Esophagus squamous epithelium (tissue), 5 donors: ENCODE measurements around the gene PPRC1. TPM values are rescaled to one million over a fixed set of nuclear protein-coding genes. Genes with fewer than 3 reads are reported as not detected.

Experiments
- DNase-seq: peaks from one replicate; lab custom pipeline; 2025; lab: John Stamatoyannopoulos, UW
- H3K27ac ChIP-seq, 4 donors: fragments of 200-600 bp; sonication (generic); one replicate each; pipeline ENCODE4 v1.5.1; 2016 to 2019; ENCODE audit warnings: mild to moderate bottlenecking in 1 of 4
- H3K27me3 ChIP-seq, 4 donors: fragments of 200-600 bp; sonication (generic); 1 replicate in 3 of 4; 2 replicates in 1 of 4; pipeline versions ENCODE4 v1.5.1 to v1.6.0; 2017 to 2021; ENCODE audit warnings: antibody characterized with exemption in 1 of 4
- H3K36me3 ChIP-seq, 3 donors: fragments of 200-600 bp; sonication (generic); one replicate each; pipeline ENCODE4 v1.5.1; 2016 to 2019
- H3K4me1 ChIP-seq, 3 donors: fragments of 200-600 bp; sonication (generic); one replicate each; pipeline ENCODE4 v1.5.1; 2017 to 2019
- H3K4me3 ChIP-seq, 4 donors: fragments of 200-600 bp; sonication (generic); 1 replicate in 3 of 4; 2 replicates in 1 of 4; pipeline ENCODE4 v1.5.1; 2016 to 2019; ENCODE audit warnings: mild to moderate bottlenecking in 2 of 4, moderate library complexity in 1 of 4
- H3K9me3 ChIP-seq, 3 donors: fragments of 200-600 bp; sonication (generic); one replicate each; pipeline ENCODE4 v1.5.1; 2016 to 2019
- CTCF ChIP-seq, 6 experiments: fragments of 450-650 bp in 4 of 6; fragments of 200-600 bp in 2 of 6; sonication (generic) in 2 of 6; IDR thresholded peaks; one replicate each; pipeline ENCODE4 v1.5.1; 2016 to 2019; ENCODE audit warnings: antibody characterized with exemption in 6 of 6, mild to moderate bottlenecking in 4 of 6, moderate library complexity in 4 of 6
- POLR2A ChIP-seq, 4 donors: fragments of 450-650 bp; IDR thresholded peaks; one replicate each; pipeline ENCODE4 v1.6.1; 2017; ENCODE audit warnings: antibody characterized with exemption in 4 of 4, mild to moderate bottlenecking in 4 of 4, moderate library complexity in 3 of 4
- WGBS, 2 donors: methylation state at CpG; one replicate each; pipeline ENCODE4 v1.1.5; 2018; 5-methylcytosine and 5-hydroxymethylcytosine counted together
- intact Hi-C: fragments of 100-400 bp; cut with DNase I; formaldehyde crosslinking; loops from one replicate; pipeline ENCODE4 v1.15.0; 2022
- total RNA-seq, 4 donors: library from RNA; depleted of rRNA; stranded (reverse); fragments of >200 nt; gene quantifications; one replicate each; pipeline ENCODE4 v1.1.0, GENCODE V29; 2016
- donor health status: DM: yes; HTN: yes; CAD: no.

Gene PPRC1
- total RNA-seq, 4 donors from 2014 or later, result 10.5 to 29.9 (median 27.2) TPM

- WGBS, 2 donors, result 40 to 41% methylated on average over 2 of the region's 2 CpGs
- no peaks in the 10 kb centered on the region for H3K36me3 ChIP-seq
- H3K27ac ChIP-seq, result no peak overlapping the region
- TF ChIP-seq CTCF (IDR thresholded peaks at IDR 0.05), result no peak
- TF ChIP-seq POLR2A (IDR thresholded peaks at IDR 0.05), result no peak
- no peak for DNase-seq
- H3K4me1 ChIP-seq, result no peaks in the 10 kb centered on the region
- H3K4me3 ChIP-seq, result no peak overlapping the region
- no peaks in the 10 kb centered on the region for H3K27me3 ChIP-seq
- H3K9me3 ChIP-seq, result no peaks in the 10 kb centered on the region
- intact Hi-C loops, result no loop called here
These were observed 42.1 kb upstream of the PPRC1 start for GRCh38 chr10:102090772-102091171.

- Histone ChIP-seq H3K27me3 (no peaks in the 10 kb centered on the region), H3K4me1 (no peaks in the 10 kb centered on the region), H3K4me3 (no peak overlapping the region), H3K9me3 (no peaks in the 10 kb centered on the region), H3K36me3 (peaks cover 0 to 29% (median 0%) of the 10 kb centered on the region in 3 donors), H3K27ac (no peak overlapping the region)
- intact Hi-C loops, result no loop called here
- 96 to 99% methylated on average over 5 to 7 of the region's 7 CpGs for WGBS, 2 donors
- no peak for DNase-seq
- TF ChIP-seq CTCF (IDR thresholded peaks at IDR 0.05), result no peak
- TF ChIP-seq POLR2A (IDR thresholded peaks at IDR 0.05), result no peak
These were observed 36.4 kb upstream of the PPRC1 start for GRCh38 chr10:102096449-102096848.

- Histone ChIP-seq H3K9me3 (no peaks in the 10 kb centered on the region), H3K4me3 (no peak overlapping the region), H3K36me3 (peaks cover 0 to 44% (median 0%) of the 10 kb centered on the region in 3 donors), H3K4me1 (no peaks in the 10 kb centered on the region), H3K27ac (no peak overlapping the region), H3K27me3 (no peaks in the 10 kb centered on the region)
- no peak for TF ChIP-seq POLR2A (IDR thresholded peaks at IDR 0.05)
- no peak for TF ChIP-seq CTCF (IDR thresholded peaks at IDR 0.05)
- intact Hi-C loops, result no loop called here
- no peak for DNase-seq
- WGBS, 2 donors, result 80 to 88% methylated on average over 5 of the region's 5 CpGs
These were observed 31.7 kb upstream of the PPRC1 start for GRCh38 chr10:102101152-102101551.

GRCh38 chr10:102102421-102102820 is 30.4 kb upstream of the PPRC1 start:
- Histone ChIP-seq H3K27me3 (no peaks in the 10 kb centered on the region), H3K9me3 (no peaks in the 10 kb centered on the region), H3K4me3 (no peak overlapping the region), H3K27ac (no peak overlapping the region), H3K36me3 (peaks cover 0 to 50% (median 5%) of the 10 kb centered on the region in 3 donors), H3K4me1 (no peaks in the 10 kb centered on the region)
- WGBS, 2 donors, result no CpG with 5 or more reads among the region's 1 CpG
- DNase-seq, result no peak
- no peak for TF ChIP-seq POLR2A (IDR thresholded peaks at IDR 0.05)
- TF ChIP-seq CTCF (IDR thresholded peaks at IDR 0.05), result no peak
- intact Hi-C loops, result no loop called here

- H3K27me3 ChIP-seq, result no peaks in the 10 kb centered on the region
- WGBS, 2 donors, result 80 to 90% methylated on average over 1 to 2 of the region's 2 CpGs
- peaks cover under 1 to 20% (median 7%) of the 10 kb centered on the region in 3 donors for H3K4me1 ChIP-seq
- intact Hi-C loops, result no loop called here
- H3K27ac ChIP-seq, result no peak overlapping the region
- DNase-seq, result no peak
- H3K4me3 ChIP-seq, result no peak overlapping the region
- peaks cover 34 to 66% (median 51%) of the 10 kb centered on the region in 3 donors for H3K36me3 ChIP-seq
- H3K9me3 ChIP-seq, result no peaks in the 10 kb centered on the region
- TF ChIP-seq CTCF (IDR thresholded peaks at IDR 0.05), result no peak
- no peak for TF ChIP-seq POLR2A (IDR thresholded peaks at IDR 0.05)
These were observed 25.8 kb upstream of the PPRC1 start for GRCh38 chr10:102106998-102107397.
